HG02763 (cell line): ENCODE data around the gene IAH1.
"Not testable (repeated sequence)": the region's sequence is repeated elsewhere in the genome, so short reads cannot be mapped to it uniquely, and the experiment has no call there.

Source experiments
- ATAC-seq: cut with Tn5 transposase; IDR thresholded peaks from one replicate; pipeline ENCODE4 v1.9.1; 2021; ENCODE audit warnings: mild to moderate bottlenecking, moderate library complexity; ENCODE audit not compliant: unreplicated experiment

Gene IAH1

GRCh38 chr2:9472511-9472910 is 1.8 kb upstream of the IAH1 start:
- ATAC-seq = no peak

- peak; percentile 3 for ATAC-seq
These were observed 905 bp upstream of the IAH1 start for GRCh38 chr2:9473308-9473984.

- ATAC-seq = peak; percentile 29
These were observed 378 bp upstream of the IAH1 start for GRCh38 chr2:9473985-9474360.

- ATAC-seq = no peak
These were observed 3.6 kb downstream of the IAH1 start for GRCh38 chr2:9477914-9478313.

- ATAC-seq = no peak
These were observed 4.2 kb downstream of the IAH1 start for GRCh38 chr2:9478526-9478925.

GRCh38 chr2:9480157-9480556 is 5.8 kb downstream of the IAH1 start:
- no peak for ATAC-seq

GRCh38 chr2:9483107-9483506 is 8.8 kb downstream of the IAH1 start:
- no peak for ATAC-seq

- ATAC-seq = no peak
These were observed 10.2 kb downstream of the IAH1 start for GRCh38 chr2:9484533-9484932.

- no peak for ATAC-seq
These were observed 14.5 kb downstream of the IAH1 start for GRCh38 chr2:9488583-9489547.

- ATAC-seq = no peak
These were observed 16.4 kb downstream of the IAH1 start for GRCh38 chr2:9490789-9491188.

GRCh38 chr2:9492927-9493326 is 18.6 kb downstream of the IAH1 start:
- no peak for ATAC-seq

GRCh38 chr2:9493478-9493877 is 19.1 kb downstream of the IAH1 start:
- no peak for ATAC-seq

- no peak for ATAC-seq
These were observed 19.7 kb downstream of the IAH1 start for GRCh38 chr2:9494081-9494480.

GRCh38 chr2:9497017-9497416 is 22.7 kb downstream of the IAH1 start:
- no peak for ATAC-seq

GRCh38 chr2:9498210-9498609 is 23.9 kb downstream of the IAH1 start:
- ATAC-seq = no peak

- no peak for ATAC-seq
These were observed 34.6 kb downstream of the IAH1 start for GRCh38 chr2:9508931-9509330.

GRCh38 chr2:9513946-9514345 is 39.6 kb downstream of the IAH1 start:
- ATAC-seq = not testable (repeated sequence)

GRCh38 chr2:9517118-9517782 is 42.9 kb downstream of the IAH1 start:
- ATAC-seq = no peak

GRCh38 chr2:9518163-9518562 is 43.8 kb downstream of the IAH1 start:
- no peak for ATAC-seq

- no peak for ATAC-seq
These were observed 44.4 kb downstream of the IAH1 start for GRCh38 chr2:9518780-9519179.

GRCh38 chr2:9519250-9519649 is 44.9 kb downstream of the IAH1 start:
- no peak for ATAC-seq

- ATAC-seq = no peak
These were observed 49.9 kb downstream of the IAH1 start for GRCh38 chr2:9524291-9524690.
